Measurements from ENCODE around the gene USP17L28.
"Not testable (repeated sequence)": the region's sequence is repeated elsewhere in the genome, so short reads cannot be mapped to it uniquely, and the experiment has no call there.

USP17L28 gene

GRCh38 chr4:9348593-9348992 is at the start of gene USP17L28:
Gene USP17L28, plus strand, starts transcription at chr4:9348893. Its CDS starts 0 bp downstream, at chr4:9348893.
- DNase-seq (ENCODE audit: low read depth, low spot score), result not testable (repeated sequence)

- DNase-seq (ENCODE audit: low read depth, low spot score), result not testable (repeated sequence)
These were observed 24.5 kb upstream of the USP17L28 start for GRCh38 chr4:9324191-9324590.

GRCh38 chr4:9324865-9325264 is 23.8 kb upstream of the USP17L28 start, which contains the start of gene USP17L24:
Gene USP17L24, plus strand, starts transcription at chr4:9325165. Its CDS starts 0 bp downstream, at chr4:9325165.
- DNase-seq (ENCODE audit: low read depth, low spot score), result not testable (repeated sequence)

- DNase-seq (ENCODE audit: low read depth, low spot score), result not testable (repeated sequence)
These were observed 19.1 kb upstream of the USP17L28 start, which contains the start of gene USP17L25 for GRCh38 chr4:9329611-9330010. Gene USP17L25, plus strand, starts transcription at chr4:9329911. Its CDS starts 0 bp downstream, at chr4:9329911.

- not testable (repeated sequence) for DNase-seq (ENCODE audit: low read depth, low spot score)
These were observed 14.3 kb upstream of the USP17L28 start, which contains the start of gene USP17L26 for GRCh38 chr4:9334358-9334757. Gene USP17L26, plus strand, starts transcription at chr4:9334658. Its CDS starts 0 bp downstream, at chr4:9334658.

GRCh38 chr4:9339103-9339502 is 9.6 kb upstream of the USP17L28 start, which contains the start of gene USP17L5:
Gene USP17L5, plus strand, starts transcription at chr4:9339403. Its CDS starts 0 bp downstream, at chr4:9339403.
- DNase-seq (ENCODE audit: low read depth, low spot score), result not testable (repeated sequence)

GRCh38 chr4:9343848-9344247 is 4.8 kb upstream of the USP17L28 start, which contains the start of gene USP17L27:
Gene USP17L27, plus strand, starts transcription at chr4:9344148. Its CDS starts 0 bp downstream, at chr4:9344148.
- DNase-seq (ENCODE audit: low read depth, low spot score), result not testable (repeated sequence)

- DNase-seq (ENCODE audit: low read depth, low spot score), result not testable (repeated sequence)
These were observed 2.2 kb downstream of the USP17L28 start for GRCh38 chr4:9350866-9351265.

- DNase-seq (ENCODE audit: low read depth, low spot score), result not testable (repeated sequence)
These were observed 4.6 kb downstream of the USP17L28 start, which contains the start of gene USP17L29 for GRCh38 chr4:9353338-9353737. Gene USP17L29, plus strand, starts transcription at chr4:9353638. Its CDS starts 0 bp downstream, at chr4:9353638.

- DNase-seq (ENCODE audit: low read depth, low spot score), result not testable (repeated sequence)
These were observed 14.1 kb downstream of the USP17L28 start, which contains the start of gene USP17L30 for GRCh38 chr4:9362829-9363228. Gene USP17L30, plus strand, starts transcription at chr4:9363129. Its CDS starts 0 bp downstream, at chr4:9363129.

GRCh38 chr4:9379881-9380280 is 31.2 kb downstream of the USP17L28 start:
- not testable (repeated sequence) for DNase-seq (ENCODE audit: low read depth, low spot score)

- not testable (repeated sequence) for DNase-seq (ENCODE audit: low read depth, low spot score)
These were observed 32.4 kb downstream of the USP17L28 start for GRCh38 chr4:9381012-9381534.

- no peak for DNase-seq (ENCODE audit: low read depth, low spot score)
These were observed 35.4 kb downstream of the USP17L28 start for GRCh38 chr4:9384126-9384525.

- not testable (repeated sequence) for DNase-seq (ENCODE audit: low read depth, low spot score)
These were observed 40.3 kb downstream of the USP17L28 start for GRCh38 chr4:9389001-9389400.

Measured in iPS DF 19.7 (cell line).